GM10248 (cell line): ENCODE data around the gene HGS.

ENCODE experiments used
- CTCF ChIA-PET: fragments of 300-600 bp; sonication (Branson Sonifier 250); formaldehyde crosslinking; extraction: SDS; loops from one replicate; lab custom pipeline; 2021; ENCODE audit warnings: antibody characterized with exemption; lab: Yijun Ruan, JAX
- POLR2A ChIA-PET: fragments of 350-650 bp; sonication (Branson Sonifier 250); formaldehyde crosslinking; extraction: SDS; loops from one replicate; lab custom pipeline; 2020; ENCODE audit warnings: antibody characterized with exemption; lab: Yijun Ruan, JAX
- DNase-seq: peaks from one replicate; pipeline ENCODE4 v3.0.0; 2012; ENCODE audit errors: extremely low spot score
- CTCF ChIP-seq: IDR thresholded peaks from 2 replicates; pipeline ENCODE4 v1.5.1; 2012; ENCODE audit warnings: mild to moderate bottlenecking, low read depth; ENCODE audit errors: extremely low read depth, missing control alignments, control extremely low read depth

Gene HGS

GRCh38 chr17:81665205-81666091 is 18.4 kb upstream of the HGS start:
- CTCF ChIA-PET: interaction anchor here (0.6 to 3.9 kb wide), 4 partner anchors 9 to 38 kb away, joined by 3 to 16 read pairs (median 4); partner anchors contain the start of genes MRPL12 and PDE6G
- peak; percentile 63 for DNase-seq
- TF ChIP-seq CTCF: no peak
- POLR2A ChIA-PET: interaction anchor here (0.5 kb wide), 1 partner anchor 534 kb away, joined by 3 read pairs; no protein-coding TSS in a partner anchor

GRCh38 chr17:81666092-81666341 is 17.8 kb upstream of the HGS start:
- no peak for TF ChIP-seq CTCF
- DNase-seq: no peak
- ChIA-PET POLR2A (interaction anchor here (0.5 kb wide), 1 partner anchor 533 kb away, joined by 3 read pairs; no protein-coding TSS in a partner anchor), CTCF (interaction anchor here (1.5 to 3.9 kb wide), 3 partner anchors 9 to 37 kb away, joined by 3 to 16 read pairs (median 4); partner anchors contain the start of genes MRPL12 and PDE6G)

- TF ChIP-seq CTCF: no peak
- POLR2A ChIA-PET: interaction anchor here (0.5 kb wide), 1 partner anchor 532 kb away, joined by 3 read pairs; no protein-coding TSS in a partner anchor
- DNase-seq: peak; percentile 99
- CTCF ChIA-PET: interaction anchor here (1.5 to 3.9 kb wide), 3 partner anchors 10 to 37 kb away, joined by 3 to 16 read pairs (median 4); partner anchors contain the start of genes MRPL12 and PDE6G
Measured at GRCh38 chr17:81666342-81667191, 17.2 kb upstream of the HGS start, which contains the start of the genes CCDC137 and OXLD1. Gene CCDC137 (plus strand): TSS chr17:81666737. CDS start chr17:81666767, 30 bp downstream. Gene OXLD1 (minus strand): TSS chr17:81666605. CDS start chr17:81666577, 28 bp downstream.

GRCh38 chr17:81667754-81668153 is 16.1 kb upstream of the HGS start:
- no peak for DNase-seq
- no peak for TF ChIP-seq CTCF
- ChIA-PET POLR2A (no interaction called here), CTCF (interaction anchor here (3.9 kb wide), 1 partner anchor 8 kb away, joined by 16 read pairs; no protein-coding TSS in a partner anchor)

- POLR2A ChIA-PET: interaction anchor here (1.3 kb wide), 1 partner anchor 29 kb away, joined by 3 read pairs; no protein-coding TSS in a partner anchor
- DNase-seq: no peak
- TF ChIP-seq CTCF: no peak
- CTCF ChIA-PET: interaction anchor here (1.2 kb wide), 1 partner anchor 287 kb away, joined by 3 read pairs; no protein-coding TSS in a partner anchor
Measured at GRCh38 chr17:81672504-81672903, 11.3 kb upstream of the HGS start.
